PFSK-1 (cell line): ENCODE measurements around the gene FAIM2.

Experiments used
- FOXP2 ChIP-seq: optimal IDR thresholded peaks from 2 replicates; pipeline ENCODE3; 2011; ENCODE audit warnings: borderline replicate concordance, control low read depth, inconsistent platforms; ENCODE audit not compliant: insufficient read depth; ENCODE audit errors: extremely low read length, extremely low read depth
- POLR2AphosphoS5 ChIP-seq: IDR thresholded peaks from 2 replicates; pipeline ENCODE4 v1.6.1; 2012; ENCODE audit warnings: low read depth, mild to moderate bottlenecking, control low read depth, low read length, moderate library complexity
- REST ChIP-seq, 2 experiments: IDR thresholded peaks; 2 replicates each; pipeline versions ENCODE4 v1.6.1 to v1.8.0; 2011 to 2012; ENCODE audit warnings: low read depth in 2 of 2, low read length in 2 of 2, control low read depth in 1 of 2, inconsistent platforms in 1 of 2, mild to moderate bottlenecking in 1 of 2, moderate library complexity in 1 of 2; ENCODE audit not compliant: insufficient read depth in 1 of 2
- SIN3A ChIP-seq: IDR thresholded peaks from 2 replicates; pipeline ENCODE4 v1.6.1; 2012; ENCODE audit warnings: mild to moderate bottlenecking, low read length, moderate library complexity, borderline replicate concordance; ENCODE audit not compliant: insufficient read depth
- TAF1 ChIP-seq: IDR thresholded peaks from 2 replicates; pipeline ENCODE4 v1.6.1; 2012; ENCODE audit warnings: low read length, control low read depth, borderline replicate concordance; ENCODE audit not compliant: insufficient read depth

FAIM2 gene

GRCh38 chr12:49865782-49866135, 37.9 kb downstream of the FAIM2 start:
- no peak for TF ChIP-seq SIN3A
- no peak for TF ChIP-seq REST (IDR thresholded peaks at IDR 0.05; ENCODE audit: insufficient read depth in 1 of 2, low read depth in 2 of 2, low read length in 2 of 2)
- TF ChIP-seq POLR2AphosphoS5: no peak
- TF ChIP-seq TAF1: no peak
- no peak for TF ChIP-seq FOXP2

- no peak for TF ChIP-seq TAF1
- no peak for TF ChIP-seq POLR2AphosphoS5
Measured at GRCh38 chr12:49865109-49865781, 38.5 kb downstream of the FAIM2 start.

- TF ChIP-seq POLR2AphosphoS5: no peak
- no peak for TF ChIP-seq FOXP2
- no peak for TF ChIP-seq REST (IDR thresholded peaks at IDR 0.05; ENCODE audit: insufficient read depth in 1 of 2, low read depth in 2 of 2, low read length in 2 of 2)
- TF ChIP-seq TAF1: no peak
- TF ChIP-seq SIN3A: no peak
Measured at GRCh38 chr12:49864798-49865090, 39.0 kb downstream of the FAIM2 start.

- TF ChIP-seq POLR2AphosphoS5 (no peak), TAF1 (no peak), SIN3A (no peak)
Measured at GRCh38 chr12:49863946-49864797, 39.5 kb downstream of the FAIM2 start.

- no peak for TF ChIP-seq REST (IDR thresholded peaks at IDR 0.05; ENCODE audit: insufficient read depth in 1 of 2, low read depth in 2 of 2, low read length in 2 of 2)
- no peak for TF ChIP-seq FOXP2
- no peak for TF ChIP-seq POLR2AphosphoS5
- no peak for TF ChIP-seq SIN3A
- TF ChIP-seq TAF1: no peak
Measured at GRCh38 chr12:49854976-49855375, 48.7 kb downstream of the FAIM2 start.

GRCh38 chr12:49853671-49854070, 50.0 kb downstream of the FAIM2 start:
- TF ChIP-seq FOXP2: no peak
- TF ChIP-seq REST (IDR thresholded peaks at IDR 0.05; ENCODE audit: insufficient read depth in 1 of 2, low read depth in 2 of 2, low read length in 2 of 2): no peak
- TF ChIP-seq SIN3A: no peak
- no peak for TF ChIP-seq TAF1
- no peak for TF ChIP-seq POLR2AphosphoS5
